Inflammatory macrophage treated with lipopolysaccharide for 1 hour (primary cell): ENCODE data around the gene SORBS1.

Experiments
- DNase-seq, 2 donors: peaks; one replicate each; pipeline ENCODE4 v3.0.0-alpha.2; 2020 to 2022

The SORBS1 gene

DNA sequence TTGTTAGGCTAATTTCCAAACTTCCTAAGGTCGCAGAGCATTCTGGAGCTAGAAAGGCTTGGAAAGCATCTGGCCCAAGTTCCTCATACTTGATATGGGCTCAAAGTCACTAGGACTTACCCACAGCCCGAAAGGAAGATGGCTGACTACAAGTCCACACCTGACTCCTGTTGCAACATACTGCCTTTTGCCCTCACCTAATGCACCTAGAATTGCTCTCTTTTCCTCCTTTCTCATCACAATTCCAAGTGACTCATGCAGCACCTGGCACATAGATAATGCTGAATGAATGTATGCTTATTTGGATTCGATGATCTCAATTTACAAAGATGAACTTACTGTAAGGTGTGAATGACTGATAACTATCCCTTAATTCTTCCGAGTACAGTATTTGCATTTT, 131.5 kb downstream of the SORBS1 start:
- no peak for DNase-seq

DNA sequence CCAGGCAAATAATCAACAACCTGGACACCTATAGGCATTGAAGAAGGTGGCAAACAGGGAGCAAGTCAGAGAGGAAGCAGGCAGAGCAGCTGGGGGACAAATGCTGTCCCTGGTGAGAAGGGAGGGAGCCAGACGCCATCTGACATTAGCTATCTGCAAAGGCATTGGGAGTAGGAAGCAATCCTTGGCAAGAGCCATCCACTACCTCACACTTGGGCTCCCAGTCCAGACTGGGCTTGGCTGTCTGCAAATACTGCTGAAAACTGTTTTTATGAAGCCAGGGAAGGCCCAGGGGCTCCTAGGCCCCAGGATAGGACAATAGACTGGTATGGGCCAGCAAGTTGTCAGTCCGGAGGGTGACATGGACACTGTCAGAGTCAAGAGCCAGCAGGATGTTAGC, 132.5 kb downstream of the SORBS1 start:
- no peak for DNase-seq

DNA sequence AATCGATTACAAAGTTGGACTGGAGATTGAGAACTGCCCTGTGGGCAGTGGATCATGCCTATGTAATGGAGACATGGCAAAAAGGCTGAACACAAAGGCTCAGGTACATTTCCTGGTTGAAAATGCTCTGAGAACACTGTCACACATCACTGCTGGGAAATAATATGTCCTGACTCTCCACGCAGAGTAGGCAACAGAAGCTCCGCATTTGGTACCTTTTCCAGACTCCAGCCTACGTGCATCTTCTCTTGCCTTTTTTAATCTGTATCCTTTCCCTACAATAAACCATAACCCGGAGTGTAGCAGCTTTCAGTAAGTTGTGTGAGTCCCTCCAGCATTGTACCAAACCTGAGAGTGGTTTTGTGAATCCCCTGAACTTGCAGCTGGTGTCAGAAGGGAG, 134.7 kb downstream of the SORBS1 start:
- DNase-seq: no peak

DNA sequence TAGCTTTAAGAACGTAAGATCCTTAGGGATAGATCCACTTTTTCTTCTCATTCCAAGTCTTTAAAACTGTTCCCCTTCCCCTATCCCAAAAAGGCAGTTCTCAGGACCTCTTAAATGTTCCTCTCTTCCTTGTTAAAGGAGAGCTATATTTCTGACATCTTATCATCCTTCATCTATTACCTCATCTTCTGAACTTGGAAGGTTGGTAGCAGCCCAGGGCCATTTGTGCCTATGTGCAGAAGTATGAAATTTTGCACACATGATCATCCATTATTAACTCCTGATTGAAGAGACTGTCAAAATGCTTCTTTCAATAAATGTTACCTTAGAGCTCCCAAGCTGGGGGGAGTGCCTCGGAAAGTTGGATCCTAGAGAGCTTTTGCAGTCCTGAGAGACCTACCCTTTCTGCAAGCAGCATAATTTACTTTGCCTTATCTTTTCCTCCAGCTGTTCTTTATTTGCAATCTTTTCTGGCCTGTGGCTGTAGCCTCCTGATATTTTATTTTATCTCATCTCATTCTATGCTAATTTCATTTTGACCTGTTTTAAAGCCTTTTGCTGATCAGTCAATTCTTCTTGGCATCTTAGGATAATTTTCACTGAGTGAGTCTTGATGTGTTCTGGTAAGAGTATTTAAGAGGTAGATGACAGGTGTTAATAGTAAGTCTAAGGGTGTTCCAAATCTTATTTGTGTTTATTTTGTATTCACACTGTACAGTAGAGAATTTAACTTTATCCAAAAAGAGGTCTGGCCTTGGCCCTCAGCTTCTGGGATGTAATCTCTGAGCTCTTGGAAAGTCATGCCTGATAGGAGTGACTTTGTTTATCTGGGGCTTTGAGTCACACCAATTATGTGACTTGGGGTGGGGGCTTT, 135.3 kb downstream of the SORBS1 start:
- DNase-seq: no peak

DNA sequence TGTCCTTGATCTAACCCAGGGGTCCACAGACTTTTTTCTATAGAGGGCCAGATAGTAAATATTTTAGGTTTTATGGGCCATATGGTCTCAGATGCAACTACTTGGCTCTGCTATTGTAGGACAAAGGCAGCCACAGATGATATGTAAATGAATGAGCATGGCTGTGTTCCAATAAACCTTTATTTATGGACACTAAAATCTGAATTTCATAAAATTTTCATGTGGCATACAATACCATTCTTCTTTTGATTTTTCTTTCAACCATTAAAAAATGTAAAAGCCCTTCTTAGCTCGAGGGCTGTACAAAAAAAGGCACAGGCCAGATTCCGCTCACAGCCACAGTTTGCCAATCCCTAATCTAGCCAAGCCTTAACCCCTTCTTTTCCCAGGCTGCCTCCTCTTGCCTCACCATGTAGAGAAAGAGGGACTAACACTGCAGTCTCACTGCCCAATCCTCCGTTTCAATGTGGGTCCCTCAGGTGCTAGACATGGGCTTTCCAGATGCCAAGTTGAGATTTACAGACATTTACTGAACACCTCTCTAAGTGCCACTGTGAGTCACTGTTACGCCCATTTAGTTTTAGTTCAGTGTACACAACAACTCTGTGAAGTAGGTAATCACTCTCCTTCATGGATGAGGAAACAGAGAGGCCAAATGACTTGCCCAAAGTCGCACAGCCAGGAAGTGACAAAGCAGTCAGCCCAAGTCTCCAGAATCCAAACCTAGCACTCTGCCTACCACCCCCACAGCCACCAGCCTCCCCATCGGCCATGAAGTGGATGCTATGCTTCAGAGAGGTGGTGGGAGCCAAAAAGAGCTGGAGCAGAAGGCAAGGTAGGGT, 137.8 kb downstream of the SORBS1 start:
- DNase-seq: no peak

DNA sequence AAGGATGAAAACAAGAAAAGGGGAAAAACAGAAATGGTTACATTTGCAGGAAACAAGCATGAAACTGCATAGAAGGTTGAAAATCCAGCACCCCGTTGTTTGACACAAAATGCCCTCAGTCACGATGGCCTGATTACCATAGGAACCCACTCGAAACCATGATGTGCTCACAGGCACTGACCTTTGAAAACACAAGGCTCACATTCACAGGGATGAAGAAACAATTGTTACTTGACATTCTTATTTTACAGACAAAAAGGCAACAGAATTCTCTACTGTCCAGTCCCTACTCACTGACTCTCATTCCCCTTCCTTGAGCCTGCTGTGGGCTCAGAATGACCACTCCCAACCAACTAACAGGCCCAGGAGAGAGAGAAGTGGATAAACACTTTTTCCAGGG, 138.9 kb downstream of the SORBS1 start:
- DNase-seq: no peak

DNA sequence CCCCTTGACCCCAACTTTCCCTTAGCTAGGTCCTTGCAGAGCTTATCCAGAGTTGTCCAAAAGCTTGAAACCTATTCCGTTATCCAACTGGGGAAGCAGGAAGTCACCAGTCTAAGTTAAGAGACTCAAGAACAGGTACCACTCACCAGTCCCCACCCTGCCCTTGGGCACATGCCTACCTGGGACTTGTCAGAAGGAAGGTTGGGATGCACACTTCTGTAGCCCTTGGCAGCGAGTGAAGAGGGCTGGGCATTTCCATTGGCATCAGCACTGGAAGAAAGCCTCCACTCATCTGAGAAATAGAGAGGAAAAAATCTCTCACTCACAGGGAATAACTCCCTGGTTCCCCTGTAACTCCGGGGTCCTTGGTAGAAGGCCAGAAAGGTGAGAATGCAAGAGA, 139.4 kb downstream of the SORBS1 start:
- no peak for DNase-seq

- DNase-seq: no peak
These were observed 141.8 kb downstream of the SORBS1 start for GRCh38 chr10:95419399-95419798.

GRCh38 chr10:95416973-95417372, 144.2 kb downstream of the SORBS1 start:
- no peak for DNase-seq

GRCh38 chr10:95416270-95416669, 144.9 kb downstream of the SORBS1 start:
- DNase-seq: no peak

DNA sequence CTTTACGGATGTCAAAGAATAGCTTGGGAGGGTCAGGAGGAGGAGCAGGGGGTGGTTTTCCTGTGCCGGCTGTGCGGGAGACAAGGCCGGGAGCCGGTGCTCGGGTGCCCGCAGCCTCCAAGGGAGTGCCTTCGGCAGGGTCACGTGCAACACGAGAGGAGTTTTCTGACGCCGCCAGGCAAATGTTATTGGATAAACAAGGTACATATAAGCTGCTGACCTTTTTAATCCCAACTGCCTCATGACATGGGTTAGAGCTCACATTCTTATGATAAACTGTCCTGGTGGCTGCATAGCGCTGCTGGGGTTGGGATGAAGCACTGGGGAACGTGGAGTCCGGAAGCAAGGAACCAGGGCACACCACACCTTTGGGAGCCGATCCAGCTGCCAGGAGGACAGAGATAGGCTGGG, 145.5 kb downstream of the SORBS1 start:
- no peak for DNase-seq

DNA sequence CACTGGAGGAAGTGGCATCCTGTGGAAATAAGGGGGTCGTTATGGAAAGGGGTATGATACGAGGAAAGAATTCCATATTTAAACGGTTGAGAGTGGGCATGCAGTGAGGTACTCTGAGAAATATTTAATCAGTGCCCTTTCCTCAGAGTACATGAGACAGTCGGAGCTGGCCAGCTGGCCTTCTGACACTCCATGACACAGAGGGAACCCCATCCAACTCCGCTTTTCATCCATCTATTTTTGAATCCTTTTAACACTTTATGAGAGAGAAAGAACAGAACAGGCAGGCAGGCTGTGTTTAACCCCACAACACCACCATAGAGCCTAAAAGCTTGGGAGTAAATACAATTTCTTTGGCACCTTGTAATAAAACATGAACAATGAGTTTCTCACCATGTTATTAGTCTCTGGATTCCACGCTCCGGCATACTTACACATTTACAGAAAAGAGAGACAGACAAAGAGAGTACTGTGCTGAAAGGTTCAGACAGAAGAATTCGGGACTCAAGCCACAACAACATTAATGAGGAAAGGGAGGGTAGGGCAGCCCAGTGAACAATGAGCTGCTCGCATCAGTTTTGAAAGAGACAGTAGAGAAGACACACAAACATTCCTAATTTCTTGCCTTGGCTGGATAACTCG, 146.2 kb downstream of the SORBS1 start:
- DNase-seq: no peak

DNA sequence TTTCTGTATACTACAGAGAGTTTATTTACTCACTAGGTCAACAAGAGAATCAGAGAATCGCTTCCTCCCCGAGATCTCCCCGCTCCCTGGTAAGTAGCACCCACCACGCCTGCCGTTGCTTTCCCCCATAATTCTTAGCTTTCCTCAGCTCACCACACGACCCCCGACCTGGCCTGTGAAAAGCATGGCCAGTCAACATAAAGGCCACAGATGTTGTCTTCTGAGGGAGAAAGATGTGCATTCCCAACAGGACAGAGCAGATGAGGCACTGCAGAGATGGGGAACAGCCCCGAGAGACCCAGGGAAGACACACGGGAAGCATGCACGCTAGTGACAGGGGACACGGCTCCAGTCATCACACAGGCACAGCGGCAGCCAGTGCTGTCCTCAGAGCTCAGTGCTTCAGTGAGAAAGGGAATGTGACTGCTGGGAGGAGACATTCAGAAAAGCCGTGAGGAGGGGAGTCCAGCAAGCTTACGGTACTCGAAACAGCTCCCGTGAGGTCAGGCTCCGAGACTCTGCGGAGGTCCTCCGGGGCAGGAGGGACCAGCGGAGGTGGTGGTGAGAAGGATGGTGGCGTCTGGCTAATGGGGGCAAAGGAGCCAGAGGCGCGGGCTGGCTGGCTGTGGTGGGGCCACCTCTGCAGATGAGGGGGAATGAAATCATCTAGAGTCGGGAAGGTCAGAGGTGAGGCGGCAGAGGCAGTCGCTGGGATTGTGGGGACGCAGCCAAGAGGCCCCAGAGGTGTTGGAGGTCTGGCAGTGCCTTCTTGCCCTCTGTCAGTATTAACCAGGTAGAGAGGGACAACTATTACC, 146.9 kb downstream of the SORBS1 start:
- no peak for DNase-seq

- peak; percentile 32 to 65 for DNase-seq
These were observed 147.6 kb downstream of the SORBS1 start for GRCh38 chr10:95413588-95413987.

DNA sequence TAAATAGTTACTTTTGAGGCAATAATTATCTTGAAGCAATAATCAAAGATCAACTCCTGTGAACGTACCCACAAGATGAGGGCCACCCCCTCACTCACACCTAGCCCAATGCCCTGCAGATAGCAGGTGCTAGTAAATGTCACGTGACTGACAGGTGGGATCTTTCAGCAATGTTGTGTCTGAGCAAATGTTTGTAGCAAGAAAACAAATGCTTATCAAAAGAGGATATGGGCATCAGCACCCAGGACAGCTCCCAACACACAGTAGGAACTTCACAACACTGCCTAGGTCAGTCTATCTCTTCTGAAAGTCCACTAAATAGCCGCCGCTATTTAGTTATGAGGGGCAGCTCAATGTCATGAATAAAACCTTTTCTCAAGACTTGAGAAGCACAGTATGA, 149.5 kb downstream of the SORBS1 start:
- DNase-seq: no peak

DNA sequence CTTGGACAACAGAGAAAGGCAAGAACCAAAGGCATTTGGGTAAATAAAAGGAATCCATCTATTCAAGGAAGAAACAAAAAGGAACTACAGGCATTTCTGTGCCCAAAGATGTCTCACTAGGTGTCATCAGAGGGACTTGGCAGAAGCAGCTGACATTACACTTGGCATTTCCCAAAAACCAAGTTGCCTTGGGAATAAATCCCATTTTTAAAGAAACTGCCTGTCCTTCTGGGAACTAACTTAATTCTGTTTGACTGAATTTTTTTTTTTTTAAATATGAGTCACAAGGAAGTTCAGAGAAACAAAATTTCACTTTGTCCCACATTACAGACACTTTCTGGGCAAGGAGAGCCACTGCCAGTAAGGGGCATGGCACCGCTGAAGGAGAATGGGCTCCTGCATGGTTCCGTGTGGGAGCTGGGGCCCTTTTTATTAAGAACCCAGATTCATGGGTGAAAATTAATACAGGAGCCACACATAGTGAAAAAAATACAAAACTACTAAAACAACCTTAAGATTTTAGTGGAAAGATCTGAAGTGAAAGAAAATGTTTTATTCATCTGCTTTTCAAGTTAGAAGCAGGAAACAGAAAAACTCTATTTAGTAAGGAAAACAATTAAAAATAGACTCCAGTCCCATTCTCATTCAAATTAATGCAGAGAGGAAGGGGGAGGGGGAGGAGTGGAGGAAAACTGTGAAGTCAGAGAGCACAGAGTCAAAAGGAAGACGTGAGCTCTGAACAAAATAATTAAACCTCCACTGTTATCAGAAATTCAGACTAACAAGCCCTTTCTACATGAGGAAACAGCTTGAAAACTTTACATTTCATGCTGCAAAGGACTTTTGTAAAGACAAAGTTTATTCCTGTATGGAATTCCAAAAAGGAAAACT, 151.9 kb downstream of the SORBS1 start:
- DNase-seq: peak in 1 of 2 donors; percentile 59

DNA sequence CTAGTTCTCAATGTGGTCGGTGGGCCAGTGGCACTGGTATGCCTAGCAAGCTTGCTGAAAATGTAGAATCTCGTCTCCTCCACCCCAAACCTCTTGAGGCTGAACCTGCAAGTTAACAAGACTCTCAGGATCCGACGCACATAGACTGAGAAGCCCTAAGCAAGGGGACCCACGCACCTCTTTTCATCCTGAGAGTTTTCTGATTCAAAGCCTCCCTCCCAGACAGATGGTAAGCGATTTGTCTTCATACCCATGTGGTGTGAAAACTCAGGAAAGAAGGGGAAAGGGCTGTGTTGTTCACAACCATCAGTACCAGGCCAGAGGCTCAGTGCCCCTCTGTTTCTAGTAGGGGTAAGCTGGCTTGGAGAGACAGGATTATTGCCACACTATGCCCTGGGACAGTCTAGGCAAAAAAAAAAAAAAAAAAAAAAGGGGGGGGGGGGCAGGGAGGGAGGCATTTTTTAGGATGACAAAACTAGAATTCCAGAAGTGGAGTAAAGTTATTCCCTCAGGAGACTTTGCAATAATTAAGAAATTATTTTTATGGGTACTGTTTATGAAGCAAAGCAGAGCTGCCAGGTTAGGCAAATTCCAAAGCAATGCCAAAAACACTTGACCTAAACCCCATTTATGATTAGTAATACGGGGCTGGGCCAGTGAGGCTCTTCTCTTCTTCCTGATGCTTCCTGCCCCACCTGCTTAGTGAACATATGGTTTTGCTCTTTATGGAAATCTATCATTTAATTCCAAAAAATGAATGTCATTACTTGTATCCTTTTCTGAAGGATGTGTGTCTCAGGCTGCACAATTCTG, 152.8 kb downstream of the SORBS1 start:
- no peak for DNase-seq

DNA sequence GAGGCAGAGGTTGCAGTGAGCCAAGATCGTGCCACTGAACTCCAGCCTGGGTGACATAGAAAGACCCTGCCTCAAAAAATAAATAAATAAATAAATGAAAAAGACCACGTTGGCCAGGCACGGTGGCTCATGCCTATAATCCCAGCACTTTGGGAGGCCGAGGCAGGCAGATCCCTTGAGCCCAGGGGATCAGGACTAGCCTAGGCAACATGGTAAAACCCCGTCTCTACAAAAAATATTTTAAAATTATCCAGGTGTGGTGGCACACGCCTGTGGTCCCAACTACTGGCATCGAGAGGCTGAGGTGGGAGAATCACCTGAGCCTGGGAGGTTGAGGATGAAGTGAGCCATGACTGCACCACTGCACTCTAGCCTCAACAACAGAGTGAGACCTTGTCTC, 153.6 kb downstream of the SORBS1 start:
- DNase-seq: no peak

DNA sequence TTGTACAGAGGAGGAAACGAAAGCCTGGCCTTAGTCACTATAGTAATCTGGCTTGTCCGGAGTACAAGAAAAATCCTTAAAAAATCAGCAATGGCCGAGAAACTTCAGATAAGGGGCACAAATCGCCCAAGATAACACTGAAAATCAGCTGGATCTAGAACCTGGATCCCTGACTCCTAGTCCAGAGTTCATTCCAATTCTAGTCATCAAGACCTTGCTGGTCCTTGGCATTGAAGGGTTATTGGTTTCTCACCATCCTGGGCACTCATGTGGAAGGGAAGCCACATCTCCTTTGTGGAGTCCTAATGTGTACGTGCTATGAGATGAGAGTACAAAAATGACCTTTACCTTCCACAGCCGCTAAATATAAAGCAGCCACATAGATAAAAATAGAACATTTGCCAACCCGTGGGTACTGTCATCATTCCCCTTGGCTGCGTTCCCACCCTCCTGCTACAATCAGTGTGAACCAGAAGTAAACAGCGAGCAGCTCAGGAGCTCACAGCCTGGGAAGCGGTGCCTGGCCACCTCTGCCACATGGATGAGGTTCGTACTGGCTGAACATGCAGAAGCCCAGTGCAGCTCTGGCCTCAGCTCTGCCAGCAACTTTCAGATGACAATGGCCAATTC, 154.4 kb downstream of the SORBS1 start:
- peak in 1 of 2 donors; percentile 54 for DNase-seq

- no peak for DNase-seq
These were observed 155.5 kb downstream of the SORBS1 start for GRCh38 chr10:95405655-95406054.
